Liver (tissue), 9 donors: ENCODE data around the gene ZNRD2. TPM values are rescaled to one million over a fixed set of nuclear protein-coding genes. Genes with fewer than 3 reads are reported as not detected.

Source experiments
- DNase-seq: peaks from one replicate; pipeline ENCODE4 v3.0.0-alpha.2; 2017; ENCODE audit warnings: low spot score
- H3K27ac ChIP-seq, 2 donors: one replicate each; pipeline ENCODE4 v1.7.0; 2013; ENCODE audit warnings: inconsistent platforms in 2 of 2, low read length in 2 of 2, control low read depth in 1 of 2, low read depth in 1 of 2, mild to moderate bottlenecking in 1 of 2
- H3K27me3 ChIP-seq, 4 donors: one replicate each; pipeline versions ENCODE4 v1.6.1 to v1.7.0; 2013; ENCODE audit warnings: low read length in 3 of 4, inconsistent platforms in 1 of 4, mild to moderate bottlenecking in 1 of 4, moderate library complexity in 1 of 4; ENCODE audit not compliant: control insufficient read depth in 4 of 4, insufficient read depth in 4 of 4
- H3K36me3 ChIP-seq, 4 donors: one replicate each; pipeline versions ENCODE4 v1.6.1 to v1.7.0; 2013; ENCODE audit warnings: low read length in 3 of 4, mild to moderate bottlenecking in 3 of 4, low read depth in 1 of 4, moderate library complexity in 1 of 4; ENCODE audit not compliant: control insufficient read depth in 4 of 4, insufficient read depth in 3 of 4
- H3K4me1 ChIP-seq, 4 donors: one replicate each; pipeline versions ENCODE4 v1.6.1 to v1.7.0; 2013; ENCODE audit warnings: low read length in 3 of 4, mild to moderate bottlenecking in 3 of 4, moderate library complexity in 1 of 4; ENCODE audit not compliant: control insufficient read depth in 4 of 4, insufficient read depth in 4 of 4
- H3K4me3 ChIP-seq, 3 donors: one replicate each; pipeline versions ENCODE4 v1.6.1 to v1.7.0; 2013; ENCODE audit warnings: low read length in 3 of 3, control low read depth in 1 of 3, low read depth in 1 of 3, mild to moderate bottlenecking in 1 of 3
- H3K9ac ChIP-seq, 2 donors: one replicate each; pipeline ENCODE4 v1.7.0; 2013; ENCODE audit warnings: low read length in 2 of 2, mild to moderate bottlenecking in 2 of 2, moderate library complexity in 2 of 2, control low read depth in 1 of 2, low read depth in 1 of 2
- H3K9me3 ChIP-seq, 4 donors: one replicate each; pipeline versions ENCODE4 v1.6.1 to v1.7.0; 2013; ENCODE audit warnings: low read length in 3 of 4; ENCODE audit not compliant: control insufficient read depth in 4 of 4
- ATF3 ChIP-seq: IDR thresholded peaks from 2 replicates; pipeline ENCODE4 v1.6.1; 2016; ENCODE audit warnings: antibody characterized with exemption
- CTCF ChIP-seq: fragments of 150-350 bp; IDR thresholded peaks from 2 replicates; pipeline ENCODE4 v1.5.1; 2017; ENCODE audit warnings: improper control_type of control experiment, low read depth, low read length; ENCODE audit not compliant: missing input control
- FOXA1 ChIP-seq: IDR thresholded peaks from 2 replicates; pipeline ENCODE4 v1.6.1; 2016; ENCODE audit warnings: antibody characterized with exemption
- FOXA2 ChIP-seq: IDR thresholded peaks from 2 replicates; pipeline ENCODE4 v1.6.1; 2016; ENCODE audit warnings: antibody characterized with exemption
- GABPA ChIP-seq, 2 donors: IDR thresholded peaks in 1 of 2; conservative IDR thresholded peaks in 1 of 2; 2 replicates each; pipeline ENCODE4 v1.6.1; 2016; ENCODE audit warnings: antibody characterized with exemption in 2 of 2, mild to moderate bottlenecking in 1 of 2, moderate library complexity in 1 of 2
- HNF4A ChIP-seq, 2 donors: conservative IDR thresholded peaks; 2 replicates each; pipeline ENCODE4 v1.6.1; 2016; ENCODE audit warnings: antibody characterized with exemption in 2 of 2, mild to moderate bottlenecking in 2 of 2
- HNF4G ChIP-seq: IDR thresholded peaks from 2 replicates; pipeline ENCODE4 v1.6.1; 2016; ENCODE audit warnings: antibody characterized with exemption
- JUND ChIP-seq, 2 donors: IDR thresholded peaks; 2 replicates each; pipeline ENCODE4 v1.6.1; 2016; ENCODE audit warnings: antibody characterized with exemption in 2 of 2
- MAX ChIP-seq: IDR thresholded peaks from 2 replicates; pipeline ENCODE4 v1.6.1; 2016; ENCODE audit warnings: antibody characterized with exemption
- NR2F2 ChIP-seq: IDR thresholded peaks from 2 replicates; pipeline ENCODE4 v1.6.1; 2016; ENCODE audit warnings: antibody characterized with exemption
- RAD21 ChIP-seq, 2 donors: IDR thresholded peaks; 2 replicates each; pipeline ENCODE4 v1.6.1; 2016; ENCODE audit warnings: antibody characterized with exemption in 2 of 2, mild to moderate bottlenecking in 2 of 2
- REST ChIP-seq: IDR thresholded peaks from 2 replicates; pipeline ENCODE4 v1.6.1; 2016; ENCODE audit warnings: antibody characterized with exemption, mild to moderate bottlenecking
- RXRA ChIP-seq, 2 donors: IDR thresholded peaks; 2 replicates each; pipeline ENCODE4 v1.6.1; 2017 to 2018; ENCODE audit warnings: antibody characterized with exemption in 2 of 2, mild to moderate bottlenecking in 1 of 2
- SP1 ChIP-seq: IDR thresholded peaks from 2 replicates; pipeline ENCODE4 v1.6.1; 2018; ENCODE audit warnings: antibody characterized with exemption, mild to moderate bottlenecking
- TAF1 ChIP-seq: conservative IDR thresholded peaks from 2 replicates; pipeline ENCODE4 v1.6.1; 2016; ENCODE audit warnings: antibody characterized with exemption, mild to moderate bottlenecking
- ZBTB33 ChIP-seq: IDR thresholded peaks from 2 replicates; pipeline ENCODE4 v1.6.1; 2016; ENCODE audit warnings: antibody characterized with exemption
- WGBS: extraction: QIAGEN DNeasy Blood & Tissue Kit; methylation state at CpG from one replicate; pipeline ENCODE4 v1.1.7; 2013; 5-methylcytosine and 5-hydroxymethylcytosine counted together
- polyA plus RNA-seq, 2 donors: library from polyadenylated mRNA; stranded (reverse) in 1 of 2; unstranded in 1 of 2; fragments of 200-250 nt in 1 of 2; fragments of >200 nt in 1 of 2; fragmentation: Nextera tagmentation in 1 of 2; extraction: Ambion mirVana in 1 of 2; gene quantifications; one replicate each; pipeline versions ENCODE4 v1.2.1 to v1.2.3, GENCODE V29; 2013 to 2015
- total RNA-seq, 2 donors: library from RNA; depleted of rRNA; stranded (reverse); fragments of >200 nt; gene quantifications; one replicate each; pipeline ENCODE4 v1.2.3, GENCODE V29; 2014
- donor health status: healthy.
- donor health status: healthy.
- donor health status: healthy.
- donor health status: healthy.
- donor health status: healthy.

Gene ZNRD2
- total and polyA plus RNA-seq, 4 donors = 18.2 to 39.5 (median 28.0) TPM

GRCh38 chr11:65536412-65537295 lies 33.6 kb upstream of the ZNRD2 start:
- TF ChIP-seq FOXA2 = no peak
- TF ChIP-seq HNF4G = no peak
- TF ChIP-seq FOXA1 = no peak
- TF ChIP-seq ZBTB33 = no peak
- no peak for TF ChIP-seq SP1
- no peaks in the 10 kb centered on the region for H3K27me3 ChIP-seq
- H3K9ac ChIP-seq = no peak overlapping the region
- WGBS = 94% methylated on average over 12 of the region's 12 CpGs
- peaks cover 10 to 31% (median 20%) of the 10 kb centered on the region in 4 donors for H3K4me1 ChIP-seq
- H3K27ac ChIP-seq = no peak overlapping the region
- no peaks in the 10 kb centered on the region for H3K9me3 ChIP-seq
- no peak for DNase-seq
- no peak overlapping the region for H3K4me3 ChIP-seq
- H3K36me3 ChIP-seq = peaks cover 5 to 28% (median 20%) of the 10 kb centered on the region in 4 donors

GRCh38 chr11:65537296-65537597 lies 33.0 kb upstream of the ZNRD2 start:
- no peak for TF ChIP-seq SP1
- no peak for TF ChIP-seq JUND (IDR thresholded peaks at IDR 0.05)
- TF ChIP-seq HNF4A (conservative IDR thresholded peaks at IDR 0.05) = no peak
- no peak for TF ChIP-seq ZBTB33
- no peak for TF ChIP-seq GABPA (IDR thresholded peaks at IDR 0.05 in 1 of 2, conservative IDR thresholded peaks at IDR 0.05 in 1 of 2)
- TF ChIP-seq NR2F2 = no peak
- TF ChIP-seq FOXA1 = no peak
- TF ChIP-seq FOXA2 = no peak
- no peak for TF ChIP-seq CTCF
- no peak for TF ChIP-seq HNF4G
- TF ChIP-seq RAD21 (IDR thresholded peaks at IDR 0.05) = no peak
- no peak for TF ChIP-seq ATF3
- TF ChIP-seq TAF1 = no peak
- TF ChIP-seq RXRA (IDR thresholded peaks at IDR 0.05) = no peak
- no peak for TF ChIP-seq MAX
- no peak for TF ChIP-seq REST
- Histone ChIP-seq H3K9ac (no peak overlapping the region), H3K36me3 (peaks cover 3 to 28% (median 20%) of the 10 kb centered on the region in 4 donors), H3K27ac (no peak overlapping the region), H3K9me3 (no peaks in the 10 kb centered on the region), H3K27me3 (no peaks in the 10 kb centered on the region), H3K4me1 (peaks cover 7 to 30% (median 19%) of the 10 kb centered on the region in 4 donors), H3K4me3 (no peak overlapping the region)
- DNase-seq = no peak
- WGBS = 93% methylated on average over 2 of the region's 2 CpGs
